IMR-90 (cell line): Measurements from ENCODE around the gene KCNIP3.

Experiments
- BHLHE40 ChIP-seq: fragments of 150-350 bp; IDR thresholded peaks from 2 replicates; pipeline ENCODE4 v1.6.1; 2016; ENCODE audit warnings: mild to moderate bottlenecking, low read depth, low read length
- CEBPB ChIP-seq: IDR thresholded peaks from 2 replicates; pipeline ENCODE4 v1.6.1; 2012; ENCODE audit warnings: low read depth, low read length, improper control_type of control experiment
- CHD1 ChIP-seq: IDR thresholded peaks from 2 replicates; pipeline ENCODE4 v1.6.1; 2012; ENCODE audit warnings: low read depth, low read length, improper control_type of control experiment
- CTCF ChIP-seq: conservative IDR thresholded peaks from 2 replicates; pipeline ENCODE4 v1.5.1; 2012; ENCODE audit warnings: mild to moderate bottlenecking, low read depth, low read length, improper control_type of control experiment
- FOS ChIP-seq: fragments of 150-350 bp; IDR thresholded peaks from 2 replicates; pipeline ENCODE4 v1.6.1; 2016; ENCODE audit warnings: low read depth, low read length
- MAFK ChIP-seq: IDR thresholded peaks from 2 replicates; pipeline ENCODE4 v1.6.1; 2012; ENCODE audit warnings: low read depth, low read length, improper control_type of control experiment
- MAZ ChIP-seq: IDR thresholded peaks from 2 replicates; pipeline ENCODE4 v1.6.1; 2012; ENCODE audit warnings: low read depth, mild to moderate bottlenecking, low read length, improper control_type of control experiment, moderate library complexity, borderline replicate concordance
- MXI1 ChIP-seq: IDR thresholded peaks from 2 replicates; pipeline ENCODE4 v1.6.1; 2012; ENCODE audit warnings: low read depth, mild to moderate bottlenecking, low read length, moderate library complexity, borderline replicate concordance
- POLR2A ChIP-seq: IDR thresholded peaks from 2 replicates; pipeline ENCODE4 v1.6.1; 2012; ENCODE audit warnings: mild to moderate bottlenecking, low read depth, low read length
- RCOR1 ChIP-seq: IDR thresholded peaks from 2 replicates; pipeline ENCODE4 v1.6.1; 2012; ENCODE audit warnings: mild to moderate bottlenecking, low read length, improper control_type of control experiment; ENCODE audit not compliant: insufficient replicate concordance
- RFX5 ChIP-seq: IDR thresholded peaks from 2 replicates; pipeline ENCODE4 v1.8.0; 2012; ENCODE audit warnings: low read depth, mild to moderate bottlenecking, low read length, moderate library complexity
- SMC3 ChIP-seq: fragments of 150-350 bp; IDR thresholded peaks from 2 replicates; pipeline ENCODE4 v1.6.1; 2016; ENCODE audit warnings: low read depth, mild to moderate bottlenecking, antibody characterized with exemption, low read length, moderate library complexity
- USF2 ChIP-seq: fragments of 150-350 bp; IDR thresholded peaks from 2 replicates; pipeline ENCODE4 v1.6.1; 2017; ENCODE audit warnings: mild to moderate bottlenecking, antibody characterized with exemption, low read length, low read depth
- TF ChIP-seq, protein P1 (sequence below): fragments of 150-350 bp; IDR thresholded peaks from 2 replicates; pipeline ENCODE4 v1.6.1; 2016; ENCODE audit warnings: low read depth, mild to moderate bottlenecking, low read length, moderate library complexity, borderline replicate concordance

- no peak for TF ChIP-seq CEBPB
- no peak for TF ChIP-seq USF2
- no peak for TF ChIP-seq MAZ
- no peak for TF ChIP-seq CTCF
- TF ChIP-seq BHLHE40: no peak
- TF ChIP-seq, protein P1, sequence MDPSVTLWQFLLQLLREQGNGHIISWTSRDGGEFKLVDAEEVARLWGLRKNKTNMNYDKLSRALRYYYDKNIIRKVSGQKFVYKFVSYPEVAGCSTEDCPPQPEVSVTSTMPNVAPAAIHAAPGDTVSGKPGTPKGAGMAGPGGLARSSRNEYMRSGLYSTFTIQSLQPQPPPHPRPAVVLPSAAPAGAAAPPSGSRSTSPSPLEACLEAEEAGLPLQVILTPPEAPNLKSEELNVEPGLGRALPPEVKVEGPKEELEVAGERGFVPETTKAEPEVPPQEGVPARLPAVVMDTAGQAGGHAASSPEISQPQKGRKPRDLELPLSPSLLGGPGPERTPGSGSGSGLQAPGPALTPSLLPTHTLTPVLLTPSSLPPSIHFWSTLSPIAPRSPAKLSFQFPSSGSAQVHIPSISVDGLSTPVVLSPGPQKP: no peak
- TF ChIP-seq RFX5: no peak
- TF ChIP-seq POLR2A: no peak
- no peak for TF ChIP-seq MXI1
- no peak for TF ChIP-seq SMC3
- TF ChIP-seq RCOR1: no peak
- no peak for TF ChIP-seq CHD1
- no peak for TF ChIP-seq MAFK
- TF ChIP-seq FOS: no peak
Observed at GRCh38 chr2:95282458-95282857, 14.7 kb upstream of the KCNIP3 start.
